Measurements from ENCODE around the gene RNF208. TPM values are rescaled to one million over a fixed set of nuclear protein-coding genes. Genes with fewer than 3 reads are reported as not detected.

Gene RNF208
- total and polyA plus RNA-seq, 10 of the 15 experiments (the other 5 are each of a cell fraction or from before 2014, with no cell fraction given), result 0.06 to 10.7 (median 0.77) TPM

DNA sequence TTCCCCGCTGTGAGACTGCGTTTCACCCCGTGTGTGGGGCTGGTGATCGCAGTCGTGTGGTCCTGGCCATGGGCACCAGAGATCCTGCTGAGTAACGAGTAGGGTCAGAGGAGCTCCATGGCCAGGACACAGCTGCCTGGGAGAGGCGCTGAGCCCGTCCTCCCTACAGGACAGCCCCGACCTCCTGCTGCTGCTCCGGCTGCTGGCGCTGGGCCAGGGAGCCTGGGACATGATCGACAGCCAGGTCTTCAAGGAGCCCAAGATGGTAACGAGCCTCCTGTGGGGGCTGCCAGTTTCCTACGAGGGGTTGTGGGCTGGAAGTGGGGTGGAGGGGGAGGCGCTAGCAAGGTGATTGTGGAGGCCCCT, 44.1 kb upstream of the RNF208 start (continued):
- TF ChIP-seq TBL1XR1 (IDR thresholded peaks at IDR 0.05; ENCODE audit: low read depth, low read length), result no peak
- TF ChIP-seq, protein P1, sequence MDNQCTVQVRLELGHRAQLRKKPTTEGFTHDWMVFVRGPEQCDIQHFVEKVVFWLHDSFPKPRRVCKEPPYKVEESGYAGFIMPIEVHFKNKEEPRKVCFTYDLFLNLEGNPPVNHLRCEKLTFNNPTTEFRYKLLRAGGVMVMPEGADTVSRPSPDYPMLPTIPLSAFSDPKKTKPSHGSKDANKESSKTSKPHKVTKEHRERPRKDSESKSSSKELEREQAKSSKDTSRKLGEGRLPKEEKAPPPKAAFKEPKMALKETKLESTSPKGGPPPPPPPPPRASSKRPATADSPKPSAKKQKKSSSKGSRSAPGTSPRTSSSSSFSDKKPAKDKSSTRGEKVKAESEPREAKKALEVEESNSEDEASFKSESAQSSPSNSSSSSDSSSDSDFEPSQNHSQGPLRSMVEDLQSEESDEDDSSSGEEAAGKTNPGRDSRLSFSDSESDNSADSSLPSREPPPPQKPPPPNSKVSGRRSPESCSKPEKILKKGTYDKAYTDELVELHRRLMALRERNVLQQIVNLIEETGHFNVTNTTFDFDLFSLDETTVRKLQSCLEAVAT (IDR thresholded peaks at IDR 0.05), result no peak
- no peak for TF ChIP-seq BRCA1 (IDR thresholded peaks at IDR 0.05; ENCODE audit: low read depth, low read length)

DNA sequence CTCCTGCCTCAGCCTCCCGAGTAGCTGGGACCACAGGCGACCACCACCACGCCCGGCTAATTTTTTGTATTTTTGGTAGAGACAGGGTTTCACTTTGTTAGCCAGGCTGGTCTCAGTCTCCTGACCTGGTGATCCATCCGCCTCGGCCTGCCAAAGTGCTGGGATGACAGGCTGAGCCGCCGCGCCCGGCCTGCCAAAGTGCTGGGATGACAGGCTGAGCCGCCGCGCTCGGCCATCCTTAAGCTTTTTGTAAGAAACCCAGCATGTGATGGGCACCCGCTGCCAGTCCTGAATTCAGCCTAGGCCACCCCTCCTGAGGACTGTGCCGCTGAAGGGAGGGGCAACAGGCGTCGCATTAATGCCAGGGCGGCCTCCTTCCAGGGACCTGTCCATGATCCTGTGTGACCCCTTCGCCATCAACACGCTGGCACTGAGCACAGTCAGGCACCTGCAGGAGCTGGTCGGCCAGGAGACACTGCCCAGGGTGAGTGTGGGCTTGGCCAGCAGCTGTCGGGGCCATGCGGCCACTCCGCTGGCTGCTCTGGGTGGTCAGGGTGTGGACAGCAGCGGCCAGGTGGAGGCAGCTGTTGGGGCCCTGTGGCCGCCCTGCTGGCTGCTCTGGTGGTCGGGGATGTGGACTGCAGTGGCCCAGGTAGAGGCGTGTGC, 43.6 kb upstream of the RNF208 start:
- ATAC-seq, result no peak
- peaks cover 3 to 14% of the 10 kb centered on the region in 2 experiments; a peak in 3 of 4 replicates for H3K36me3 ChIP-seq (ENCODE audit: control insufficient read depth in 2 of 2, insufficient read depth in 2 of 2, low read length in 1 of 2)
- H4K20me1 ChIP-seq (ENCODE audit: control insufficient read depth, insufficient read depth), result no peaks in the 10 kb centered on the region
- no peak overlapping the region for H2AFZ ChIP-seq (ENCODE audit: control insufficient read depth, low read depth, low read length)
- in situ Hi-C loops (cut with MboI), result no loop called here
- H3K9me3 ChIP-seq (replicated peaks; ENCODE audit: control insufficient read depth, insufficient read depth, low read length), result no peaks in the 10 kb centered on the region
- BruUV-seq (replicated peaks), result no TSS peak
- H3K79me2 ChIP-seq (ENCODE audit: control insufficient read depth, insufficient read depth, low read length), result 0 out of 2 replicates have a peak, but pooled peaks cover 2% of the 10 kb centered on the region
- H3K4me2 ChIP-seq (ENCODE audit: control insufficient read depth, insufficient read depth), result no peak overlapping the region
- ChIA-PET CTCF (interaction anchor here (0.7 to 1.8 kb wide), 2 partner anchors 9 to 25 kb away, joined by 4 to 5 read pairs; no protein-coding TSS in a partner anchor), POLR2A (no interaction called here), RAD21 (ENCODE audit: unreplicated experiment) (no interaction called here), SMC1A (ENCODE audit: uncharacterized antibody, unreplicated experiment) (no interaction called here)
- no peak for DNase-seq (ENCODE audit: low read depth, low spot score)
- H3K4me3 ChIP-seq, result no peak overlapping the region
- no peak overlapping the region for H3K27ac ChIP-seq (ENCODE audit: control insufficient read depth, insufficient read depth)
- WGBS (ENCODE audit: insufficient coverage, insufficient replicate concordance, low lambda C conversion rate, missing lambda C conversion rate), result 96% methylated on average over 28 of the region's 29 CpGs
- FAIRE-seq, result no peak
- H3K9ac ChIP-seq (ENCODE audit: control insufficient read depth, insufficient read depth, low read length), result no peak overlapping the region
- TF ChIP-seq USF1 (IDR thresholded peaks at IDR 0.05; ENCODE audit: borderline replicate concordance, extremely low read length, insufficient read depth, low read depth, low read length), result no peak
- TF ChIP-seq POLR2A (IDR thresholded peaks at IDR 0.05; ENCODE audit: low read depth, low read length), result peak; percentile 44; the same call in 1 of the 2 replicates
- TF ChIP-seq DPF2 (IDR thresholded peaks at IDR 0.05), result no peak
- TF ChIP-seq RELA (IDR thresholded peaks at IDR 0.05; ENCODE audit: borderline replicate concordance, partially characterized antibody), result no peak
- peaks cover 17% of the 10 kb centered on the region for H3K4me1 ChIP-seq (ENCODE audit: control insufficient read depth, insufficient read depth, low read length)
- no peaks in the 10 kb centered on the region for H3K27me3 ChIP-seq (replicated peaks in 1 of 2; ENCODE audit: control insufficient read depth in 2 of 2, insufficient read depth in 2 of 2, low read length in 1 of 2)
- intact Hi-C loops (cut with micrococcal nuclease; ENCODE audit: unreplicated experiment), result no loop called here
